ENCODE measurements around the gene SLC25A19. TPM values are rescaled to one million over a fixed set of nuclear protein-coding genes. Genes with fewer than 3 reads are reported as not detected.
A peak's percentile ranks its signal among the peaks of the same experiment; 100 is the strongest.

Gene SLC25A19
- polyA plus RNA-seq, 4 donors: 11.4 to 15.6 (median 12.7) TPM

GRCh38 chr17:75273977-75274708 is 15.1 kb downstream of the SLC25A19 start:
- DNase-seq (no peak), FAIRE-seq (no peak)
- no peaks in the 10 kb centered on the region for H3K9me3 ChIP-seq (ENCODE audit: control insufficient read depth in 2 of 2, insufficient read depth in 1 of 2, low read depth in 1 of 2, low read length in 1 of 2)
- H3K4me3 ChIP-seq (ENCODE audit: low read depth in 1 of 3, low read length in 3 of 3): no peak overlapping the region
- no peak overlapping the region for H3K27ac ChIP-seq (ENCODE audit: low read depth in 1 of 3, low read length in 2 of 3)
- H3K27me3 ChIP-seq (ENCODE audit: control insufficient read depth in 3 of 3, insufficient read depth in 3 of 3, low read length in 3 of 3): no peaks in the 10 kb centered on the region
- H3K36me3 ChIP-seq (ENCODE audit: control insufficient read depth in 3 of 3, insufficient read depth in 2 of 3, low read depth in 1 of 3, low read length in 3 of 3): peaks cover 0 to 47% (median 2%) of the 10 kb centered on the region in 3 donors
- peaks cover 2 to 19% (median 4%) of the 10 kb centered on the region in 3 donors for H3K4me1 ChIP-seq (ENCODE audit: control insufficient read depth in 3 of 3, insufficient read depth in 2 of 3, low read depth in 1 of 3, low read length in 2 of 3)
- 78 to 80% (median 79%) methylated on average over 7 of the region's 7 CpGs for WGBS, 3 donors

- no peak for FAIRE-seq
- DNase-seq: no peak
- Histone ChIP-seq H3K9me3 (ENCODE audit: control insufficient read depth in 2 of 2, insufficient read depth in 1 of 2, low read depth in 1 of 2, low read length in 1 of 2) (no peaks in the 10 kb centered on the region), H3K36me3 (ENCODE audit: control insufficient read depth in 3 of 3, insufficient read depth in 2 of 3, low read depth in 1 of 3, low read length in 3 of 3) (peaks cover 0 to 40% (median 2%) of the 10 kb centered on the region in 3 donors), H3K27me3 (ENCODE audit: control insufficient read depth in 3 of 3, insufficient read depth in 3 of 3, low read length in 3 of 3) (no peaks in the 10 kb centered on the region), H3K4me3 (ENCODE audit: low read depth in 1 of 3, low read length in 3 of 3) (no peak overlapping the region), H3K27ac (ENCODE audit: low read depth in 1 of 3, low read length in 2 of 3) (no peak overlapping the region), H3K4me1 (ENCODE audit: control insufficient read depth in 3 of 3, insufficient read depth in 2 of 3, low read depth in 1 of 3, low read length in 2 of 3) (peaks cover 2 to 22% (median 4%) of the 10 kb centered on the region in 3 donors)
- WGBS, 3 donors: 79 to 90% (median 88%) methylated on average over 3 of the region's 3 CpGs
These were observed 16.4 kb downstream of the SLC25A19 start for GRCh38 chr17:75272848-75273184.

GRCh38 chr17:75271955-75272847 is 17.0 kb downstream of the SLC25A19 start:
- Histone ChIP-seq H3K36me3 (ENCODE audit: control insufficient read depth in 3 of 3, insufficient read depth in 2 of 3, low read depth in 1 of 3, low read length in 3 of 3) (peaks cover 0 to 40% (median 2%) of the 10 kb centered on the region in 3 donors), H3K27ac (ENCODE audit: low read depth in 1 of 3, low read length in 2 of 3) (peak overlapping the region in 2 of 3 donors; percentile 76 to 93), H3K27me3 (ENCODE audit: control insufficient read depth in 3 of 3, insufficient read depth in 3 of 3, low read length in 3 of 3) (no peaks in the 10 kb centered on the region), H3K9me3 (ENCODE audit: control insufficient read depth in 2 of 2, insufficient read depth in 1 of 2, low read depth in 1 of 2, low read length in 1 of 2) (no peaks in the 10 kb centered on the region), H3K4me3 (ENCODE audit: low read depth in 1 of 3, low read length in 3 of 3) (peak overlapping the region; percentile 55 to 91 (median 77)), H3K4me1 (ENCODE audit: control insufficient read depth in 3 of 3, insufficient read depth in 2 of 3, low read depth in 1 of 3, low read length in 2 of 3) (peaks cover 2 to 28% (median 4%) of the 10 kb centered on the region in 3 donors)
- no peak for DNase-seq
- no peak for FAIRE-seq
- WGBS, 3 donors: 53 to 54% (median 53%) methylated on average over 21 to 24 of the region's 24 CpGs

- no peak for FAIRE-seq
- Histone ChIP-seq H3K36me3 (ENCODE audit: control insufficient read depth in 3 of 3, insufficient read depth in 2 of 3, low read depth in 1 of 3, low read length in 3 of 3) (peaks cover 0 to 43% (median 2%) of the 10 kb centered on the region in 3 donors), H3K27ac (ENCODE audit: low read depth in 1 of 3, low read length in 2 of 3) (peak overlapping the region; percentile 56 to 93 (median 76)), H3K27me3 (ENCODE audit: control insufficient read depth in 3 of 3, insufficient read depth in 3 of 3, low read length in 3 of 3) (no peaks in the 10 kb centered on the region), H3K4me3 (ENCODE audit: low read depth in 1 of 3, low read length in 3 of 3) (peak overlapping the region; percentile 55 to 91 (median 77)), H3K4me1 (ENCODE audit: control insufficient read depth in 3 of 3, insufficient read depth in 2 of 3, low read depth in 1 of 3, low read length in 2 of 3) (peaks cover 2 to 31% (median 4%) of the 10 kb centered on the region in 3 donors), H3K9me3 (ENCODE audit: control insufficient read depth in 2 of 2, insufficient read depth in 1 of 2, low read depth in 1 of 2, low read length in 1 of 2) (no peaks in the 10 kb centered on the region)
- DNase-seq: peak; percentile 80 to 93
- WGBS, 3 donors: 0% methylated on average over 59 to 74 of the region's 74 CpGs
These were observed 17.8 kb downstream of the SLC25A19 start for GRCh38 chr17:75271233-75271954.

- FAIRE-seq (no peak), DNase-seq (no peak)
- WGBS, 3 donors: 0 to 1% (median 1%) methylated on average over 19 to 39 of the region's 39 CpGs
These were observed 18.3 kb downstream of the SLC25A19 start, which contains the start of gene MIF4GD for GRCh38 chr17:75270966-75271232. MIF4GD (minus strand) TSS chr17:75271231; CDS start chr17:75270195, 1,036 bp downstream.

GRCh38 chr17:75270218-75270965 is 18.8 kb downstream of the SLC25A19 start:
- Histone ChIP-seq H3K36me3 (ENCODE audit: control insufficient read depth in 3 of 3, insufficient read depth in 2 of 3, low read depth in 1 of 3, low read length in 3 of 3) (peaks cover 0 to 51% (median 2%) of the 10 kb centered on the region in 3 donors), H3K4me3 (ENCODE audit: low read depth in 1 of 3, low read length in 3 of 3) (peak overlapping the region; percentile 60 to 98 (median 91)), H3K4me1 (ENCODE audit: control insufficient read depth in 3 of 3, insufficient read depth in 2 of 3, low read depth in 1 of 3, low read length in 2 of 3) (peaks cover 2 to 31% (median 4%) of the 10 kb centered on the region in 3 donors), H3K27ac (ENCODE audit: low read depth in 1 of 3, low read length in 2 of 3) (peak overlapping the region; percentile 88 to 95 (median 94)), H3K9me3 (ENCODE audit: control insufficient read depth in 2 of 2, insufficient read depth in 1 of 2, low read depth in 1 of 2, low read length in 1 of 2) (no peaks in the 10 kb centered on the region), H3K27me3 (ENCODE audit: control insufficient read depth in 3 of 3, insufficient read depth in 3 of 3, low read length in 3 of 3) (no peaks in the 10 kb centered on the region)
- FAIRE-seq: no peak
- 0 to 1% (median 0%) methylated on average over 44 to 47 of the region's 47 CpGs for WGBS, 3 donors
- DNase-seq: peak; percentile 63 to 86

More at GRCh38 chr17:75270966-75271232, 18.3 kb downstream of the SLC25A19 start, which contains the start of gene MIF4GD:
- Histone ChIP-seq H3K4me3 (ENCODE audit: low read depth in 1 of 3, low read length in 3 of 3) (peak within 1 kb of the TSS; percentile 60 to 98 (median 91)), H3K27ac (ENCODE audit: low read depth in 1 of 3, low read length in 2 of 3) (peak within 1 kb of the TSS; percentile 88 to 95 (median 94)), H3K36me3 (ENCODE audit: control insufficient read depth in 3 of 3, insufficient read depth in 2 of 3, low read depth in 1 of 3, low read length in 3 of 3) (peaks cover 0 to 48% (median 2%) of the 10 kb centered on the region in 3 donors), H3K9me3 (ENCODE audit: control insufficient read depth in 2 of 2, insufficient read depth in 1 of 2, low read depth in 1 of 2, low read length in 1 of 2) (no peaks in the 10 kb centered on the region), H3K27me3 (ENCODE audit: control insufficient read depth in 3 of 3, insufficient read depth in 3 of 3, low read length in 3 of 3) (no peaks in the 10 kb centered on the region), H3K4me1 (ENCODE audit: control insufficient read depth in 3 of 3, insufficient read depth in 2 of 3, low read depth in 1 of 3, low read length in 2 of 3) (peaks cover 2 to 31% (median 4%) of the 10 kb centered on the region in 3 donors)

- Histone ChIP-seq H3K4me3 (ENCODE audit: low read depth in 1 of 3, low read length in 3 of 3) (peak overlapping the region in 2 of 3 donors; percentile 91 to 98), H3K27ac (ENCODE audit: low read depth in 1 of 3, low read length in 2 of 3) (peak overlapping the region in 2 of 3 donors; percentile 94 to 95), H3K36me3 (ENCODE audit: control insufficient read depth in 3 of 3, insufficient read depth in 2 of 3, low read depth in 1 of 3, low read length in 3 of 3) (peaks cover 0 to 52% (median 0%) of the 10 kb centered on the region in 3 donors), H3K9me3 (ENCODE audit: control insufficient read depth in 2 of 2, insufficient read depth in 1 of 2, low read depth in 1 of 2, low read length in 1 of 2) (no peaks in the 10 kb centered on the region), H3K4me1 (ENCODE audit: control insufficient read depth in 3 of 3, insufficient read depth in 2 of 3, low read depth in 1 of 3, low read length in 2 of 3) (peaks cover 2 to 31% (median 4%) of the 10 kb centered on the region in 3 donors), H3K27me3 (ENCODE audit: control insufficient read depth in 3 of 3, insufficient read depth in 3 of 3, low read length in 3 of 3) (no peaks in the 10 kb centered on the region)
- FAIRE-seq (no peak), DNase-seq (peak in 1 of 2 donors; percentile 14)
- 15 to 24% (median 24%) methylated on average over 6 of the region's 6 CpGs for WGBS, 3 donors
These were observed 19.4 kb downstream of the SLC25A19 start for GRCh38 chr17:75269844-75270217.

All from small intestine (tissue), 7 donors.